ENCODE data around the gene FBXO42.
"Not testable (repeated sequence)": the region's sequence is repeated elsewhere in the genome, so short reads cannot be mapped to it uniquely, and the experiment has no call there.

DNA sequence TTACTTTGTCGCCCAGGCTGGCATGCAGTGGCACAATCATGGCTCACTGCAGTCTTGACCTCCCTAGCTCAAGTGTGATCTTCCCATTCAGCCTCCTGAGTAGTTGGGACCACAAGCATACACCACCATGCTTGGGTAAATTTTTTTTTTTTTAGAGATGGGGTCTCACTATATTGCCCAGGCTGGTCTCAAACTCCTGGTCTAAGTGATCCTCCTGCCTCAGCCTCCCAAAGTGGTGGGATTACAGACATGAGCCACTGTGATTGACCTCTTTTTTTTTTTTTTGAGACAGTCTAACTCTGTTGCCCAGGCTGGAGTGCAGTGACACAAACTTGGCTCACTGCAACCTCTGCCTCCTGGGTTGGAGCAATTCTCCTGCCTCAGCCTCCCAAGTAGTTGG is 106.0 kb downstream of the FBXO42 start:
- TF ChIP-seq, protein P1, sequence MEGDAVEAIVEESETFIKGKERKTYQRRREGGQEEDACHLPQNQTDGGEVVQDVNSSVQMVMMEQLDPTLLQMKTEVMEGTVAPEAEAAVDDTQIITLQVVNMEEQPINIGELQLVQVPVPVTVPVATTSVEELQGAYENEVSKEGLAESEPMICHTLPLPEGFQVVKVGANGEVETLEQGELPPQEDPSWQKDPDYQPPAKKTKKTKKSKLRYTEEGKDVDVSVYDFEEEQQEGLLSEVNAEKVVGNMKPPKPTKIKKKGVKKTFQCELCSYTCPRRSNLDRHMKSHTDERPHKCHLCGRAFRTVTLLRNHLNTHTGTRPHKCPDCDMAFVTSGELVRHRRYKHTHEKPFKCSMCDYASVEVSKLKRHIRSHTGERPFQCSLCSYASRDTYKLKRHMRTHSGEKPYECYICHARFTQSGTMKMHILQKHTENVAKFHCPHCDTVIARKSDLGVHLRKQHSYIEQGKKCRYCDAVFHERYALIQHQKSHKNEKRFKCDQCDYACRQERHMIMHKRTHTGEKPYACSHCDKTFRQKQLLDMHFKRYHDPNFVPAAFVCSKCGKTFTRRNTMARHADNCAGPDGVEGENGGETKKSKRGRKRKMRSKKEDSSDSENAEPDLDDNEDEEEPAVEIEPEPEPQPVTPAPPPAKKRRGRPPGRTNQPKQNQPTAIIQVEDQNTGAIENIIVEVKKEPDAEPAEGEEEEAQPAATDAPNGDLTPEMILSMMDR (IDR thresholded peaks at IDR 0.05), result not testable (repeated sequence)
- not testable (repeated sequence) for TF ChIP-seq POLR2A (IDR thresholded peaks at IDR 0.05)

All from right lobe of liver (tissue), 4 donors.